Astrocyte of the cerebellum (primary cell): ENCODE results near the gene TYW5.

Source experiments
- DNase-seq: peaks from one replicate; pipeline ENCODE4 v3.0.0-alpha.2; 2011; ENCODE audit warnings: low read depth
- H3K4me3 ChIP-seq: 2 replicates; pipeline ENCODE4 v1.5.1; 2011; ENCODE audit warnings: mild to moderate bottlenecking, low read depth, low read length, moderate library complexity
- in situ Hi-C: cut with HindIII; loops from 2 replicates; pipeline ENCODE4 v1.10.0; 2017; ENCODE audit warnings: low sequenced_read_pairs
- TF ChIP-seq, protein P1 (sequence below): IDR thresholded peaks from 2 replicates; pipeline ENCODE4 v1.5.1; 2012; ENCODE audit warnings: low read length, low read depth, moderate library complexity, mild to moderate bottlenecking; ENCODE audit errors: missing control alignments

TYW5 gene

GRCh38 chr2:199985625-199986207 lies 30.4 kb upstream of the TYW5 start:
- no peak overlapping the region for H3K4me3 ChIP-seq
- TF ChIP-seq, protein P1, sequence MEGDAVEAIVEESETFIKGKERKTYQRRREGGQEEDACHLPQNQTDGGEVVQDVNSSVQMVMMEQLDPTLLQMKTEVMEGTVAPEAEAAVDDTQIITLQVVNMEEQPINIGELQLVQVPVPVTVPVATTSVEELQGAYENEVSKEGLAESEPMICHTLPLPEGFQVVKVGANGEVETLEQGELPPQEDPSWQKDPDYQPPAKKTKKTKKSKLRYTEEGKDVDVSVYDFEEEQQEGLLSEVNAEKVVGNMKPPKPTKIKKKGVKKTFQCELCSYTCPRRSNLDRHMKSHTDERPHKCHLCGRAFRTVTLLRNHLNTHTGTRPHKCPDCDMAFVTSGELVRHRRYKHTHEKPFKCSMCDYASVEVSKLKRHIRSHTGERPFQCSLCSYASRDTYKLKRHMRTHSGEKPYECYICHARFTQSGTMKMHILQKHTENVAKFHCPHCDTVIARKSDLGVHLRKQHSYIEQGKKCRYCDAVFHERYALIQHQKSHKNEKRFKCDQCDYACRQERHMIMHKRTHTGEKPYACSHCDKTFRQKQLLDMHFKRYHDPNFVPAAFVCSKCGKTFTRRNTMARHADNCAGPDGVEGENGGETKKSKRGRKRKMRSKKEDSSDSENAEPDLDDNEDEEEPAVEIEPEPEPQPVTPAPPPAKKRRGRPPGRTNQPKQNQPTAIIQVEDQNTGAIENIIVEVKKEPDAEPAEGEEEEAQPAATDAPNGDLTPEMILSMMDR = peak; percentile 76
- in situ Hi-C loops = loop anchor here (25.0 kb wide), 1 partner anchor 302 kb away; no protein-coding TSS in a partner anchor
- peak; percentile 54 for DNase-seq

DNA sequence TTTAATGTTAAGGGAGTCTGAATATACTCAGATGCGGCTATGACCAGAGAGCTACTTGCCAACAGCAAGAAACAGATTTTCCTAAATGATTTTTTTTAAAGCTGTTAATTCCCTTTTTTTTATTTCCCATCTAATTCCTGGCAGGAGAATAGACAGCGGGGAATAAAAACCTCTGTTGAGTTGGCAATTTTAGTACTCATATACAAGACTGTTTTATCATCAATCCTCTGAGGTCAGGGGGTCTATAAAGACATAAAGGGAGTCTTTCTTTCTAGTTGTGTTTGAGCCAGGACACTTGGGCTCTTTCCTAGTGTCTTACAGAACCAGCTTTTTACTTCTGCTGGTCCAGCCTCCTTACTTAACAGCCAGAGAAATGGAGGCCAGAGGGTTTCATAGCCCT lies 29.5 kb upstream of the TYW5 start:
- H3K4me3 ChIP-seq = no peak overlapping the region
- TF ChIP-seq, protein P1 = no peak
- in situ Hi-C loops = loop anchor here (25.0 kb wide), 1 partner anchor 303 kb away; no protein-coding TSS in a partner anchor
- DNase-seq = no peak

- TF ChIP-seq, protein P1 = no peak
- in situ Hi-C loops = loop anchor here (25.0 kb wide), 1 partner anchor 303 kb away; no protein-coding TSS in a partner anchor
- H3K4me3 ChIP-seq = no peak overlapping the region
These were observed 28.9 kb upstream of the TYW5 start for GRCh38 chr2:199984159-199984558.

GRCh38 chr2:199983534-199983933 lies 28.2 kb upstream of the TYW5 start:
- TF ChIP-seq, protein P1 = no peak
- no peak overlapping the region for H3K4me3 ChIP-seq
- no peak for DNase-seq
- in situ Hi-C loops = loop anchor here (25.0 kb wide), 1 partner anchor 304 kb away; no protein-coding TSS in a partner anchor

More at GRCh38 chr2:199984159-199984558, 28.9 kb upstream of the TYW5 start:
- no peak for DNase-seq

DNA sequence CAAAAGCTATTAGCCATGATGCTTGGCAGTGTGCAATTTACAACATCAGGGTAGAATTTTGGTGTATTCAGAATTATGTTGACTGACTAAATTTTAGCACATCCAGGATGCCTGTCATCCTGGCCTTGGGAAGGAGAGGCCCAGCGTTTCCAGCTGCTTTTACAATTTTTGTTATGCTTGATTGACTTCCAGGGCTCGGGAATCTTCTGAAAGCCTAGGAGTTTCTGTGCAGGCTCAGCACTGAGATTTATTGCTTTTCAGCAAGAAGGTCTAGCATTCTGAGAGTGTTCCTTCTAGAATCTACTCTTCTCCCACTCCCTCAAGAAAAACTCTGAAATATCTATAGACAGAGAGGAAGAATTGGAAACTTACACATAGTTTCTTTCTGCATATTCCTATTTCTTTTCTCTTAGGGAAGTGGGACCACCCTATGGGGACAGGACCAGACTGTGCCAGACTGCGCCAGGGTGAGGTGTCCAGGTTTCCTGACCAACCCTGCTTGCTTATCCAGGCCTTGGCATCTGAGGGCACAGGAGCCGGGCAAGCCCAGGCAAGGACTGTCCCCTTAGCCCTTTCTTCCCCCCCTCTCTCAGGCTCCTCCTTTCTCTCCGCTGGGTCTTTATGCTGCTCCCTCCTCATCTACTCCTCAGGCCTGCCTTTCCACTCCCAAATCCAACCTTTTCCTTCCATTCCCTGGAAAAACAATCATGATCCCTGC lies 27.0 kb upstream of the TYW5 start:
- H3K4me3 ChIP-seq = no peak overlapping the region
- in situ Hi-C loops = loop anchor here (25.0 kb wide), 1 partner anchor 305 kb away; no protein-coding TSS in a partner anchor
- no peak for DNase-seq
- TF ChIP-seq, protein P1 = no peak

DNA sequence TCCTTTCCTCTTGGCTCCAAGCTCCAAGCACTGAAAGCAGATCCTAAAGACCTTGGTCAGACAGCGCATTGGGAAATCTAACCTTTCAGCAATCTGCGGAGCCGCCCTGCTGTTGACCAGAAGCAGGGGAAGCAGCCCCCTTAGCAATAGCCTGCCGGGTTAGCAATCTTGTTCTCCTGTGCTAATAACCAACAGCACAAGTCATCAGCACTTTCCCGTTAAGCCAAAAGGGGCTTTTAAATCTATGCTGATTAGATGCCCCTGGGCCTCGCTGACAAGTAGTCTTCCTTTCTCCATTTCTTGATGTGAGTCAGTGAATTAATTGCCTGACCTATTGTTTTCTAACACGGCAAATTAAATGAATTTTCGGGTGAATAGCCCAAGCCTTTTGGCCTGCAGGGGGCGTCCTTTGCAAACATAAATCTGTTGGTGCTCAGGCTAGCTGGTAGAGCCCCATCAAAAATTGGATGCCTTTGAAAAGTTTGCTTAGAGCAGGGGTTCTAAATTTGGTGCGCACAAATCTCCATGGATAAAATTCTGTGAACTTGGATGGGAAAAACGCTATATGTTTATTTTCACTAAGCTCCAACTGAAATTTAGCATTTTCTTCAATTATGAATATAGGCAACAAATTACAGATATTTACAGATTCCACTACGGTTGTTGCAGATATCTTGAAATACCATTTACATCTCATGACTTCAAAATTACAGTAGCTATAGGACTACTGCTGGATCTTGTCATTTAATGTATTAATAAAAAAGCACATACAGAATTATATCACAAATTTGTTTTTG lies 24.7 kb upstream of the TYW5 start:
- peak; percentile 74 for DNase-seq
- in situ Hi-C loops = loop anchor here (25.0 kb wide), 1 partner anchor 307 kb away; no protein-coding TSS in a partner anchor
- peak overlapping the region; percentile 4 for H3K4me3 ChIP-seq
- TF ChIP-seq, protein P1 = peak; percentile 77
